GM12878 (cell line): ENCODE measurements around the gene RSPRY1. TPM values are rescaled to one million over a fixed set of nuclear protein-coding genes. Genes with fewer than 3 reads are reported as not detected.

Source experiments
- ATAC-seq: fragments of 200-7000 bp; cut with Tn5 transposase; 3 replicates; pipeline ENCODE4 v1.9.1; 2020; ENCODE audit warnings: mild to moderate bottlenecking, moderate library complexity
- BruUV-seq: library from RNA; stranded (reverse); fragments of 400-500 nt; replicated peaks from 2 replicates; lab custom pipeline; 2021; lab: Mats Ljungman, UMichigan
- CTCF ChIA-PET: fragments of 300-600 bp; sonication (Branson Sonifier 250); formaldehyde crosslinking; extraction: SDS; loops from one replicate; lab custom pipeline; 2021; ENCODE audit warnings: inconsistent platforms; lab: Yijun Ruan, JAX
- POLR2A ChIA-PET: fragments of 350-600 bp; formaldehyde crosslinking; extraction: SDS; loops from one replicate; lab custom pipeline; 2021; ENCODE audit warnings: inconsistent platforms; lab: Charles Lee
- RAD21 ChIA-PET: fragments of 300-600 bp; sonication (Branson Sonifier 250); formaldehyde crosslinking; loops from one replicate; lab custom pipeline; 2023; ENCODE audit warnings: antibody characterized with exemption; ENCODE audit not compliant: unreplicated experiment; lab: Charles Lee
- SMC1A ChIA-PET: fragments of 300-600 bp; sonication (Branson Sonifier 250); formaldehyde crosslinking; loops from one replicate; lab custom pipeline; 2023; ENCODE audit not compliant: unreplicated experiment, uncharacterized antibody; lab: Charles Lee
- DNase-seq: peaks from one replicate; pipeline ENCODE4 v3.0.0-alpha.2; 2011; ENCODE audit warnings: low read depth, low spot score
- FAIRE-seq: peaks from 3 replicates; lab custom pipeline; 2011; peaks lifted over from hg19 to GRCh38; lab: Jason Lieb, UNC
- H2AFZ ChIP-seq: 2 replicates; pipeline ENCODE4 v1.6.0; 2011; ENCODE audit warnings: low read depth, low read length, control low read depth; ENCODE audit not compliant: control insufficient read depth
- H3K27ac ChIP-seq: 2 replicates; pipeline ENCODE4 v1.5.1; 2011; ENCODE audit warnings: control low read depth; ENCODE audit not compliant: control insufficient read depth, insufficient read depth
- H3K27me3 ChIP-seq, 2 experiments: replicated peaks in 1 of 2; 2 replicates each; pipeline versions ENCODE4 v1.6.0 to v1.6.1; 2011; ENCODE audit warnings: low read length in 1 of 2; ENCODE audit not compliant: control insufficient read depth in 2 of 2, insufficient read depth in 2 of 2
- H3K36me3 ChIP-seq, 2 experiments: 2 replicates each; pipeline ENCODE4 v1.5.1; 2011; ENCODE audit warnings: low read length in 1 of 2; ENCODE audit not compliant: control insufficient read depth in 2 of 2, insufficient read depth in 2 of 2
- H3K4me1 ChIP-seq: 2 replicates; pipeline ENCODE4 v1.6.1; 2011; ENCODE audit warnings: mild to moderate bottlenecking, low read length, moderate library complexity, mixed read lengths; ENCODE audit not compliant: control insufficient read depth, insufficient read depth
- H3K4me2 ChIP-seq: 2 replicates; pipeline ENCODE4 v1.6.0; 2011; ENCODE audit warnings: control low read depth; ENCODE audit not compliant: control insufficient read depth, insufficient read depth
- H3K4me3 ChIP-seq: fragments of 200-600 bp; sonication (generic); 2 replicates; pipeline ENCODE4 v1.5.1; 2016
- H3K79me2 ChIP-seq: 2 replicates; pipeline ENCODE4 v1.6.0; 2011; ENCODE audit warnings: low read length; ENCODE audit not compliant: control insufficient read depth, insufficient read depth
- H3K9ac ChIP-seq: 2 replicates; pipeline ENCODE4 v1.8.0; 2011; ENCODE audit warnings: low read length, control low read depth, mixed read lengths; ENCODE audit not compliant: control insufficient read depth, insufficient read depth
- H3K9me3 ChIP-seq: replicated peaks from 3 replicates; pipeline ENCODE4 v1.5.1; 2011; ENCODE audit warnings: mild to moderate bottlenecking, low read length; ENCODE audit not compliant: control insufficient read depth, insufficient read depth
- H4K20me1 ChIP-seq: 2 replicates; pipeline ENCODE4 v1.6.0; 2011; ENCODE audit not compliant: control insufficient read depth, insufficient read depth
- DPF2 ChIP-seq: fragments of 450-650 bp; IDR thresholded peaks from 2 replicates; pipeline ENCODE4 v1.6.1; 2017; ENCODE audit warnings: mild to moderate bottlenecking
- FOXM1 ChIP-seq: IDR thresholded peaks from 2 replicates; pipeline ENCODE4 v1.6.1; 2012; ENCODE audit warnings: low read depth, mild to moderate bottlenecking, inconsistent platforms, low read length, moderate library complexity
- NRF1 ChIP-seq: conservative IDR thresholded peaks from 2 replicates; pipeline ENCODE4 v1.6.1; 2011; ENCODE audit warnings: mild to moderate bottlenecking, low read depth, low read length, improper control_type of control experiment
- POLR2AphosphoS2 ChIP-seq: IDR thresholded peaks from 2 replicates; pipeline ENCODE4 v1.6.1; 2011; ENCODE audit warnings: low read depth, mild to moderate bottlenecking, low read length, improper control_type of control experiment, moderate library complexity
- RUNX3 ChIP-seq: IDR thresholded peaks from 2 replicates; pipeline ENCODE4 v1.6.1; 2012; ENCODE audit warnings: low read length, inconsistent platforms
- TBL1XR1 ChIP-seq: IDR thresholded peaks from 2 replicates; pipeline ENCODE4 v1.6.1; 2012; ENCODE audit warnings: low read depth, low read length, improper control_type of control experiment
- WGBS: methylation state at CpG from one replicate; pipeline ENCODE4 v1.1.6; 2016; ENCODE audit warnings: low lambda C conversion rate; ENCODE audit not compliant: insufficient replicate concordance, insufficient coverage; ENCODE audit errors: missing lambda C conversion rate; 5-methylcytosine and 5-hydroxymethylcytosine counted together
- in situ Hi-C: fragments of 300-500 bp; cut with MboI; formaldehyde crosslinking; loops from 9 replicates; pipeline ENCODE4 v1.14.3; 2018; ENCODE audit warnings: mixed read lengths
- intact Hi-C: fragments of 100-400 bp; cut with micrococcal nuclease; formaldehyde crosslinking; loops from one replicate; pipeline ENCODE4 v1.14.2; 2022; ENCODE audit not compliant: unreplicated experiment
- polyA plus RNA-seq, 11 experiments: library from polyadenylated mRNA; depleted of rRNA in 4 of 11; unstranded in 6 of 11; stranded (reverse) in 5 of 11; fragments of >200 nt; fragmentation: Nextera tagmentation in 4 of 11; fragmentation: Illumina TruSeq in 1 of 11; extraction: Ambion mirVana in 4 of 11; extraction: Trizol in 1 of 11; gene quantifications; 1 replicate in 1 of 11; 2 replicates in 10 of 11; pipeline versions ENCODE4 v1.2.1 to v1.2.3, GENCODE V29; 2011 to 2016; ENCODE audit warnings: inconsistent platforms in 2 of 11, missing spikeins in 2 of 11, low read depth in 1 of 11
- total RNA-seq, 4 experiments: library from RNA; depleted of rRNA in 3 of 4; stranded (reverse); fragments of >200 nt in 3 of 4; fragmentation: Illumina TruSeq in 1 of 4; extraction: Trizol in 1 of 4; gene quantifications; 2 replicates each; pipeline versions ENCODE4 v1.2.1 to v1.2.3, GENCODE V29; 2013 to 2021
- TF ChIP-seq, protein P1 (sequence below): fragments of 450-650 bp; IDR thresholded peaks from 2 replicates; pipeline ENCODE4 v1.6.1; 2017; ENCODE audit warnings: antibody characterized with exemption, mild to moderate bottlenecking, moderate library complexity
- TF ChIP-seq, protein P2 (sequence below): fragments of 450-650 bp; IDR thresholded peaks from 2 replicates; pipeline ENCODE4 v1.6.1; 2017; ENCODE audit warnings: borderline replicate concordance
- TF ChIP-seq, protein P3 (sequence below): IDR thresholded peaks from 2 replicates; pipeline ENCODE4 v1.6.1; 2012; ENCODE audit warnings: low read depth, low read length, improper control_type of control experiment
- TF ChIP-seq, protein P4 (sequence below): fragments of 450-650 bp; IDR thresholded peaks from 2 replicates; pipeline ENCODE4 v1.6.1; 2016; ENCODE audit warnings: mild to moderate bottlenecking

The RSPRY1 gene
- total and polyA plus RNA-seq, 10 of the 15 experiments (the other 5 are each of a cell fraction or from before 2014, with no cell fraction given), result 18.5 to 57.0 (median 41.2) TPM

DNA sequence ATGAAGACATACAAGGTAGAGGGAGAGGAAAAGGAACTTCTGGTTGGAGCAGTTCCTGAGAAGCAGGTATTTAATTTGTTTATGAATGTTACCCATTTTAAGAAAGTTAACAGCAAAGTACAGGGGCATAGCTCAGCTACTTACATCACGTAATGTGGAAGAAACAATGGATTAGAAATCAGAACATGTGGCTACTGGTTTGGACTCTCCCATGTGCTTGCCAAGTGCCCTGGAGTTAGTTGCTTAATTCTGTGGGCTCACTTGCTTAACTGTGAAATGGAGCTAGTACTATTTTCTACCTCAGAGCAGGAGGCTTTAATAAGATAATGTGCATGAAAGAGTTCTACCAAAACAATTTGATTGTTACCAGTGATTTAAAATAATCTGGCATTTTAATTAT lies 27.3 kb downstream of the RSPRY1 start:
- RAD21 ChIA-PET, result no interaction called here
- 100% methylated on average over 1 of the region's 1 CpG for WGBS
- FAIRE-seq (no peak), DNase-seq (no peak), ATAC-seq (no peak)
- Histone ChIP-seq H2AFZ (no peak overlapping the region), H3K9ac (no peak overlapping the region), H3K27me3 (no peaks in the 10 kb centered on the region), H3K79me2 (no peaks in the 10 kb centered on the region), H4K20me1 (no peaks in the 10 kb centered on the region), H3K4me3 (no peak overlapping the region), H3K4me2 (no peak overlapping the region), H3K9me3 (peaks cover 25% of the 10 kb centered on the region), H3K4me1 (no peaks in the 10 kb centered on the region), H3K36me3 (peaks cover 7 to 50% of the 10 kb centered on the region in 2 experiments), H3K27ac (no peak overlapping the region)
- SMC1A ChIA-PET, result interaction anchor here (1.0 to 2.9 kb wide), 5 partner anchors 8 to 127 kb away, joined by 3 to 11 read pairs (median 5); no protein-coding TSS in a partner anchor
- in situ Hi-C loops (loop anchor here (25.0 kb wide), 1 partner anchor 1349 kb away; no protein-coding TSS in a partner anchor), intact Hi-C loops (no loop called here)
- POLR2A ChIA-PET, result interaction anchor here (0.6 to 1.3 kb wide), 6 partner anchors 9 to 129 kb away, joined by 3 to 5 read pairs (median 4); partner anchors contain the start of gene PSME3IP1
- BruUV-seq, result no TSS peak
- TF ChIP-seq TBL1XR1, result no peak
- TF ChIP-seq FOXM1, result no peak
- TF ChIP-seq, protein P1, sequence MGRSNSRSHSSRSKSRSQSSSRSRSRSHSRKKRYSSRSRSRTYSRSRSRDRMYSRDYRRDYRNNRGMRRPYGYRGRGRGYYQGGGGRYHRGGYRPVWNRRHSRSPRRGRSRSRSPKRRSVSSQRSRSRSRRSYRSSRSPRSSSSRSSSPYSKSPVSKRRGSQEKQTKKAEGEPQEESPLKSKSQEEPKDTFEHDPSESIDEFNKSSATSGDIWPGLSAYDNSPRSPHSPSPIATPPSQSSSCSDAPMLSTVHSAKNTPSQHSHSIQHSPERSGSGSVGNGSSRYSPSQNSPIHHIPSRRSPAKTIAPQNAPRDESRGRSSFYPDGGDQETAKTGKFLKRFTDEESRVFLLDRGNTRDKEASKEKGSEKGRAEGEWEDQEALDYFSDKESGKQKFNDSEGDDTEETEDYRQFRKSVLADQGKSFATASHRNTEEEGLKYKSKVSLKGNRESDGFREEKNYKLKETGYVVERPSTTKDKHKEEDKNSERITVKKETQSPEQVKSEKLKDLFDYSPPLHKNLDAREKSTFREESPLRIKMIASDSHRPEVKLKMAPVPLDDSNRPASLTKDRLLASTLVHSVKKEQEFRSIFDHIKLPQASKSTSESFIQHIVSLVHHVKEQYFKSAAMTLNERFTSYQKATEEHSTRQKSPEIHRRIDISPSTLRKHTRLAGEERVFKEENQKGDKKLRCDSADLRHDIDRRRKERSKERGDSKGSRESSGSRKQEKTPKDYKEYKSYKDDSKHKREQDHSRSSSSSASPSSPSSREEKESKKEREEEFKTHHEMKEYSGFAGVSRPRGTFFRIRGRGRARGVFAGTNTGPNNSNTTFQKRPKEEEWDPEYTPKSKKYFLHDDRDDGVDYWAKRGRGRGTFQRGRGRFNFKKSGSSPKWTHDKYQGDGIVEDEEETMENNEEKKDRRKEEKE, result no peak
- no peak for TF ChIP-seq POLR2AphosphoS2
- TF ChIP-seq NRF1, result no peak
- TF ChIP-seq, protein P2, sequence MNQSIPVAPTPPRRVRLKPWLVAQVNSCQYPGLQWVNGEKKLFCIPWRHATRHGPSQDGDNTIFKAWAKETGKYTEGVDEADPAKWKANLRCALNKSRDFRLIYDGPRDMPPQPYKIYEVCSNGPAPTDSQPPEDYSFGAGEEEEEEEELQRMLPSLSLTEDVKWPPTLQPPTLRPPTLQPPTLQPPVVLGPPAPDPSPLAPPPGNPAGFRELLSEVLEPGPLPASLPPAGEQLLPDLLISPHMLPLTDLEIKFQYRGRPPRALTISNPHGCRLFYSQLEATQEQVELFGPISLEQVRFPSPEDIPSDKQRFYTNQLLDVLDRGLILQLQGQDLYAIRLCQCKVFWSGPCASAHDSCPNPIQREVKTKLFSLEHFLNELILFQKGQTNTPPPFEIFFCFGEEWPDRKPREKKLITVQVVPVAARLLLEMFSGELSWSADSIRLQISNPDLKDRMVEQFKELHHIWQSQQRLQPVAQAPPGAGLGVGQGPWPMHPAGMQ, result no peak
- TF ChIP-seq RUNX3, result no peak
- TF ChIP-seq, protein P3, sequence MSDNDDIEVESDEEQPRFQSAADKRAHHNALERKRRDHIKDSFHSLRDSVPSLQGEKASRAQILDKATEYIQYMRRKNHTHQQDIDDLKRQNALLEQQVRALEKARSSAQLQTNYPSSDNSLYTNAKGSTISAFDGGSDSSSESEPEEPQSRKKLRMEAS, result no peak
- TF ChIP-seq, protein P4, sequence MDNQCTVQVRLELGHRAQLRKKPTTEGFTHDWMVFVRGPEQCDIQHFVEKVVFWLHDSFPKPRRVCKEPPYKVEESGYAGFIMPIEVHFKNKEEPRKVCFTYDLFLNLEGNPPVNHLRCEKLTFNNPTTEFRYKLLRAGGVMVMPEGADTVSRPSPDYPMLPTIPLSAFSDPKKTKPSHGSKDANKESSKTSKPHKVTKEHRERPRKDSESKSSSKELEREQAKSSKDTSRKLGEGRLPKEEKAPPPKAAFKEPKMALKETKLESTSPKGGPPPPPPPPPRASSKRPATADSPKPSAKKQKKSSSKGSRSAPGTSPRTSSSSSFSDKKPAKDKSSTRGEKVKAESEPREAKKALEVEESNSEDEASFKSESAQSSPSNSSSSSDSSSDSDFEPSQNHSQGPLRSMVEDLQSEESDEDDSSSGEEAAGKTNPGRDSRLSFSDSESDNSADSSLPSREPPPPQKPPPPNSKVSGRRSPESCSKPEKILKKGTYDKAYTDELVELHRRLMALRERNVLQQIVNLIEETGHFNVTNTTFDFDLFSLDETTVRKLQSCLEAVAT, result no peak
- TF ChIP-seq DPF2, result no peak
- CTCF ChIA-PET, result interaction anchor here (0.8 to 1.1 kb wide), 3 partner anchors 11 to 306 kb away, joined by 3 to 4 read pairs (median 3); no protein-coding TSS in a partner anchor
